ENCODE measurements around the gene RGS6. TPM values are rescaled to one million over a fixed set of nuclear protein-coding genes. Genes with fewer than 3 reads are reported as not detected.

Gene RGS6
- total RNA-seq, 1 experiment from 2014 or later, result not detected

GRCh38 chr14:72311116-72311515, 378.9 kb downstream of the RGS6 start:
- no TSS peak for BruUV-seq (replicated peaks)
- H3K27me3 Mint-ChIP-seq (ENCODE audit: insufficient read depth, unreplicated experiment), result peaks cover 58% of the 10 kb centered on the region
- intact Hi-C loops (cut with micrococcal nuclease), result no loop called here
- CTCF ChIA-PET, result no interaction called here
- no peak overlapping the region for H3K4me3 Mint-ChIP-seq (ENCODE audit: unreplicated experiment)
- H3K4me1 Mint-ChIP-seq (ENCODE audit: insufficient read depth, unreplicated experiment), result no peaks in the 10 kb centered on the region
- no peaks in the 10 kb centered on the region for H3K36me3 Mint-ChIP-seq (ENCODE audit: insufficient read depth, unreplicated experiment)
- no peak overlapping the region for H3K27ac Mint-ChIP-seq (ENCODE audit: low read depth, unreplicated experiment)
- DNase-seq (ENCODE audit: unreplicated experiment), result no peak
- no peak for TF ChIP-seq CTCF (IDR thresholded peaks at IDR 0.05; ENCODE audit: unreplicated experiment)
- POLR2A ChIA-PET, result no interaction called here
- peaks cover 1% of the 10 kb centered on the region for H3K9me3 Mint-ChIP-seq (ENCODE audit: unreplicated experiment)

- no peaks in the 10 kb centered on the region for H3K36me3 Mint-ChIP-seq (ENCODE audit: insufficient read depth, unreplicated experiment)
- peaks cover 54% of the 10 kb centered on the region for H3K27me3 Mint-ChIP-seq (ENCODE audit: insufficient read depth, unreplicated experiment)
- no peak for TF ChIP-seq CTCF (IDR thresholded peaks at IDR 0.05; ENCODE audit: unreplicated experiment)
- ChIA-PET POLR2A (no interaction called here), CTCF (interaction anchor here (0.6 kb wide), 1 partner anchor 314 kb away, joined by 3 read pairs; no protein-coding TSS in a partner anchor)
- no peak for DNase-seq (ENCODE audit: unreplicated experiment)
- no TSS peak for BruUV-seq (replicated peaks)
- no peak overlapping the region for H3K4me3 Mint-ChIP-seq (ENCODE audit: unreplicated experiment)
- H3K27ac Mint-ChIP-seq (ENCODE audit: low read depth, unreplicated experiment), result no peak overlapping the region
- intact Hi-C loops (cut with micrococcal nuclease), result no loop called here
- H3K4me1 Mint-ChIP-seq (ENCODE audit: insufficient read depth, unreplicated experiment), result no peaks in the 10 kb centered on the region
- H3K9me3 Mint-ChIP-seq (ENCODE audit: unreplicated experiment), result no peaks in the 10 kb centered on the region
These were observed 379.3 kb downstream of the RGS6 start for GRCh38 chr14:72311516-72311915.

- no peaks in the 10 kb centered on the region for H3K9me3 Mint-ChIP-seq (ENCODE audit: unreplicated experiment)
- H3K27me3 Mint-ChIP-seq (ENCODE audit: insufficient read depth, unreplicated experiment), result peaks cover 42% of the 10 kb centered on the region
- BruUV-seq (replicated peaks), result no TSS peak
- no peak for TF ChIP-seq CTCF (IDR thresholded peaks at IDR 0.05; ENCODE audit: unreplicated experiment)
- no peak overlapping the region for H3K27ac Mint-ChIP-seq (ENCODE audit: low read depth, unreplicated experiment)
- H3K4me1 Mint-ChIP-seq (ENCODE audit: insufficient read depth, unreplicated experiment), result no peaks in the 10 kb centered on the region
- no peak for DNase-seq (ENCODE audit: unreplicated experiment)
- intact Hi-C loops (cut with micrococcal nuclease), result no loop called here
- H3K36me3 Mint-ChIP-seq (ENCODE audit: insufficient read depth, unreplicated experiment), result no peaks in the 10 kb centered on the region
- ChIA-PET POLR2A (interaction anchor here (0.8 kb wide), 1 partner anchor 1113 kb away, joined by 3 read pairs; no protein-coding TSS in a partner anchor), CTCF (interaction anchor here (0.6 to 0.7 kb wide), 2 partner anchors 465 to 1178 kb away, joined by 3 to 4 read pairs; no protein-coding TSS in a partner anchor)
- no peak overlapping the region for H3K4me3 Mint-ChIP-seq (ENCODE audit: unreplicated experiment)
These were observed 382.7 kb downstream of the RGS6 start for GRCh38 chr14:72314808-72315435.

- no TSS peak for BruUV-seq (replicated peaks)
- CTCF ChIA-PET, result interaction anchor here (0.6 kb wide), 1 partner anchor 466 kb away, joined by 3 read pairs; no protein-coding TSS in a partner anchor
These were observed 383.5 kb downstream of the RGS6 start for GRCh38 chr14:72315714-72316113.

More at GRCh38 chr14:72315714-72316113, 383.5 kb downstream of the RGS6 start:
- Mint-ChIP-seq H3K27ac (ENCODE audit: low read depth, unreplicated experiment) (no peak overlapping the region), H3K4me1 (ENCODE audit: insufficient read depth, unreplicated experiment) (no peaks in the 10 kb centered on the region), H3K9me3 (ENCODE audit: unreplicated experiment) (no peaks in the 10 kb centered on the region), H3K4me3 (ENCODE audit: unreplicated experiment) (no peak overlapping the region), H3K36me3 (ENCODE audit: insufficient read depth, unreplicated experiment) (no peaks in the 10 kb centered on the region), H3K27me3 (ENCODE audit: insufficient read depth, unreplicated experiment) (peaks cover 47% of the 10 kb centered on the region)
- POLR2A ChIA-PET, result interaction anchor here (0.8 kb wide), 1 partner anchor 1114 kb away, joined by 3 read pairs; no protein-coding TSS in a partner anchor
- TF ChIP-seq CTCF (IDR thresholded peaks at IDR 0.05; ENCODE audit: unreplicated experiment), result no peak
- intact Hi-C loops (cut with micrococcal nuclease), result no loop called here
- DNase-seq (ENCODE audit: unreplicated experiment), result no peak

Measured in MCF 10A (cell line).